NK-92 (cell line): ENCODE measurements around the gene HHLA2.
"Not testable (repeated sequence)": the region's sequence is repeated elsewhere in the genome, so short reads cannot be mapped to it uniquely, and the experiment has no call there.

Source experiments
- DNase-seq: peaks from one replicate; lab custom pipeline; 2025; ENCODE audit not compliant: unreplicated experiment; lab: John Stamatoyannopoulos, UW

Gene HHLA2

GRCh38 chr3:108296239-108296638 is at the start of gene HHLA2:
TSS of gene HHLA2 (plus strand) at chr3:108296548. CDS start at chr3:108351814, 55,266 bp downstream.
- no peak for DNase-seq

GRCh38 chr3:108250626-108251025 is 45.7 kb upstream of the HHLA2 start:
- no peak for DNase-seq

GRCh38 chr3:108251265-108251664 is 45.1 kb upstream of the HHLA2 start:
- no peak for DNase-seq

- no peak for DNase-seq
Observed at GRCh38 chr3:108251844-108252243, 44.5 kb upstream of the HHLA2 start.

GRCh38 chr3:108255131-108255530 is 41.2 kb upstream of the HHLA2 start:
- no peak for DNase-seq

- DNase-seq: not testable (repeated sequence)
Observed at GRCh38 chr3:108264534-108265298, 31.6 kb upstream of the HHLA2 start.

- DNase-seq: not testable (repeated sequence)
Observed at GRCh38 chr3:108268235-108268634, 28.1 kb upstream of the HHLA2 start.

GRCh38 chr3:108271626-108272025 is 24.7 kb upstream of the HHLA2 start:
- no peak for DNase-seq

- DNase-seq: not testable (repeated sequence)
Observed at GRCh38 chr3:108279066-108279465, 17.3 kb upstream of the HHLA2 start.

GRCh38 chr3:108280476-108280875 is 15.9 kb upstream of the HHLA2 start:
- no peak for DNase-seq

GRCh38 chr3:108281670-108282069 is 14.7 kb upstream of the HHLA2 start:
- DNase-seq: no peak

- DNase-seq: no peak
Observed at GRCh38 chr3:108283006-108283405, 13.3 kb upstream of the HHLA2 start.

- no peak for DNase-seq
Observed at GRCh38 chr3:108283989-108284388, 12.4 kb upstream of the HHLA2 start.

GRCh38 chr3:108285176-108285575 is 11.2 kb upstream of the HHLA2 start:
- DNase-seq: no peak

GRCh38 chr3:108287146-108287545 is 9.2 kb upstream of the HHLA2 start:
- no peak for DNase-seq

GRCh38 chr3:108288193-108288592 is 8.2 kb upstream of the HHLA2 start:
- DNase-seq: not testable (repeated sequence)

GRCh38 chr3:108289159-108289558 is 7.2 kb upstream of the HHLA2 start:
- DNase-seq: no peak

- no peak for DNase-seq
Observed at GRCh38 chr3:108292450-108292849, 3.9 kb upstream of the HHLA2 start.

- DNase-seq: no peak
Observed at GRCh38 chr3:108292905-108293328, 3.4 kb upstream of the HHLA2 start.

- DNase-seq: no peak
Observed at GRCh38 chr3:108293858-108294257, 2.5 kb upstream of the HHLA2 start.

- DNase-seq: no peak
Observed at GRCh38 chr3:108295421-108296175, 750 bp upstream of the HHLA2 start.

- DNase-seq: no peak
Observed at GRCh38 chr3:108297647-108298046, 1.3 kb downstream of the HHLA2 start.
